GM12865 (cell line): Measurements from ENCODE around the gene NHLRC2.
A peak's percentile ranks its signal among the peaks of the same experiment; 100 is the strongest.
"Not testable (repeated sequence)": the region's sequence is repeated elsewhere in the genome, so short reads cannot be mapped to it uniquely, and the experiment has no call there.

ENCODE experiments used
- DNase-seq: peaks from one replicate; pipeline ENCODE4 v3.0.0; 2010; ENCODE audit warnings: low read depth
- H3K4me3 ChIP-seq: 2 replicates; pipeline ENCODE4 v1.5.1; 2011; ENCODE audit warnings: mild to moderate bottlenecking, low read depth, low read length, control low read depth
- TF ChIP-seq, protein P1 (sequence below): IDR thresholded peaks from 2 replicates; pipeline ENCODE4 v1.5.1; 2011; ENCODE audit warnings: low read length, control low read depth, low read depth, inconsistent platforms; ENCODE audit not compliant: insufficient read depth; ENCODE audit errors: missing control alignments

NHLRC2 gene, protein sequence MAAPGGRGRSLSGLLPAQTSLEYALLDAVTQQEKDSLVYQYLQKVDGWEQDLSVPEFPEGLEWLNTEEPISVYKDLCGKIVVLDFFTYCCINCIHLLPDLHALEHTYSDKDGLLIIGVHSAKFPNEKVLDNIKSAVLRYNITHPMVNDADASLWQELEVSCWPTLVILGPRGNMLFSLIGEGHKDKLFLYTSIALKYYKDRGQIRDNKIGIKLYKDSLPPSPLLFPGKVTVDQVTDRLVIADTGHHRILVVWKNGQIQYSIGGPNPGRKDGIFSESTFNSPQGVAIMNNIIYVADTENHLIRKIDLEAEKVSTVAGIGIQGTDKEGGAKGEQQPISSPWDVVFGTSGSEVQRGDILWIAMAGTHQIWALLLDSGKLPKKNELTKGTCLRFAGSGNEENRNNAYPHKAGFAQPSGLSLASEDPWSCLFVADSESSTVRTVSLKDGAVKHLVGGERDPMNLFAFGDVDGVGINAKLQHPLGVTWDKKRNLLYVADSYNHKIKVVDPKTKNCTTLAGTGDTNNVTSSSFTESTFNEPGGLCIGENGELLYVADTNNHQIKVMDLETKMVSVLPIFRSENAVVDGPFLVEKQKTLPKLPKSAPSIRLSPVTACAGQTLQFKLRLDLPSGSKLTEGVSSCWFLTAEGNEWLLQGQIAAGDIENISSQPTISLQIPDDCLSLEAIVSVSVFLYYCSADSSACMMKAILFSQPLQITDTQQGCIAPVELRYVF

DNA sequence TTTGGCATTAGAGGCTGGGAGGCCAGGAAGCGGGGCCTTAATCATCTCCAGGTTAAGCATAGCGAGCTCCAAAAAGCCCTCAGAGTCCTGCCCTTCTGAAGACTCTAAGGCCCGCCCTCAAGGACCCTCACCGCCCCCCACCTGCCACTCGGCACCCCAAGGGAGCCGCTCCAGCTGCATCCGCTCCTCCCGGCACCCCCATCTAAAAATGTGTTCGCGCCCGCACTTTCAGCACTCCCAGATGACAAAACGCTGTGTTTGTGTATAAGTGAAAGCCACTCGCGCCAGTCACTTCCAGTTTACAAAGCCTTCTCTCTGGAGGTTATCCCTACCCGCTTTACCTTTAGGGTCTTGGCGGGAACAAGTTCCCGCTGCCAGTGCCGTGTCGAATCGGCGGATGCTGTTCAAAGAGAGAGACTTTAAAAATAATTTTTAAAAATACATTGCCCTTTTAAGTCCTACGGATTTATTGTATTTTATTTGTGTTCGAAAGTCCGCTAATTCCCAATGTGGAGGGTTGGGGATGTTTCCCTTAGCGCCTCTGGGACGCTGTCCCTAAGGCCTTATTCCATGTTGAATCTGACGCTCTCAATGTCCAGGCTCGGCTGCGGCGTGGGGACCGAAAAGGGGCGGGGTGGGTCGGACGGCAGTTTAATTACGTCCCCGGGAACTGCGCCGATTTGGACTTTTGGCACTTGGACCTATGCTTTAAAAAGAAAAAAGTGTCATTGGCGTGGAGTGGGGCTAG, at the start of gene NHLRC2, which contains the start of gene DCLRE1A:
Gene NHLRC2 (plus strand): TSS at position 649 of the 748 bp plus-strand sequence. CDS start 212 bp downstream, outside the sequence.
Gene DCLRE1A (minus strand): TSS at position 70 of the 748 bp plus-strand sequence. CDS start 900 bp downstream, outside the sequence.
- TF ChIP-seq, protein P1, sequence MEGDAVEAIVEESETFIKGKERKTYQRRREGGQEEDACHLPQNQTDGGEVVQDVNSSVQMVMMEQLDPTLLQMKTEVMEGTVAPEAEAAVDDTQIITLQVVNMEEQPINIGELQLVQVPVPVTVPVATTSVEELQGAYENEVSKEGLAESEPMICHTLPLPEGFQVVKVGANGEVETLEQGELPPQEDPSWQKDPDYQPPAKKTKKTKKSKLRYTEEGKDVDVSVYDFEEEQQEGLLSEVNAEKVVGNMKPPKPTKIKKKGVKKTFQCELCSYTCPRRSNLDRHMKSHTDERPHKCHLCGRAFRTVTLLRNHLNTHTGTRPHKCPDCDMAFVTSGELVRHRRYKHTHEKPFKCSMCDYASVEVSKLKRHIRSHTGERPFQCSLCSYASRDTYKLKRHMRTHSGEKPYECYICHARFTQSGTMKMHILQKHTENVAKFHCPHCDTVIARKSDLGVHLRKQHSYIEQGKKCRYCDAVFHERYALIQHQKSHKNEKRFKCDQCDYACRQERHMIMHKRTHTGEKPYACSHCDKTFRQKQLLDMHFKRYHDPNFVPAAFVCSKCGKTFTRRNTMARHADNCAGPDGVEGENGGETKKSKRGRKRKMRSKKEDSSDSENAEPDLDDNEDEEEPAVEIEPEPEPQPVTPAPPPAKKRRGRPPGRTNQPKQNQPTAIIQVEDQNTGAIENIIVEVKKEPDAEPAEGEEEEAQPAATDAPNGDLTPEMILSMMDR, result no peak

DNA sequence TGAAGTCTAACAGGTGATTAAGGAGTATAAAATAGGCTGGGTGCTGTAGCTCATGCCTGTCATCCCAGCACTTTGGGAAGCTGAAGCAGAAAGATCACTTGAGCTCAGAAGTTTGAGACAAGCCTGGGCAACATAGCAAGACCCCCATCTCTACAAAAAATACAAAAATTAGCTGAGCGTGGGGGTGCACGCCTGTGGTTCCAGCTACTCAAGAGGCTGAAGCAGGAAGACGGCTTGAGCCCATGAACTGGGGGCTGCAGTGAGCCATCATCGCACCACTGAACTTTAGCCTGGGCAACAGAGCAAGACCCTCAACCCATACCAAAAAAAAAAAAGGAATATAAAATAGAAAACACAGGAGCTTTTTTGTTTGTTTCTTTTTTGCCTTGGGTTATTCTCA, 48.0 kb upstream of the NHLRC2 start:
- no peak for DNase-seq
- TF ChIP-seq, protein P1, result no peak
- no peak overlapping the region for H3K4me3 ChIP-seq

More for the DNA sequence above, at the start of gene NHLRC2, which contains the start of gene DCLRE1A:
- DNase-seq, result peak; percentile 91
- peak within 1 kb of the TSS; percentile 82 for H3K4me3 ChIP-seq

DNA sequence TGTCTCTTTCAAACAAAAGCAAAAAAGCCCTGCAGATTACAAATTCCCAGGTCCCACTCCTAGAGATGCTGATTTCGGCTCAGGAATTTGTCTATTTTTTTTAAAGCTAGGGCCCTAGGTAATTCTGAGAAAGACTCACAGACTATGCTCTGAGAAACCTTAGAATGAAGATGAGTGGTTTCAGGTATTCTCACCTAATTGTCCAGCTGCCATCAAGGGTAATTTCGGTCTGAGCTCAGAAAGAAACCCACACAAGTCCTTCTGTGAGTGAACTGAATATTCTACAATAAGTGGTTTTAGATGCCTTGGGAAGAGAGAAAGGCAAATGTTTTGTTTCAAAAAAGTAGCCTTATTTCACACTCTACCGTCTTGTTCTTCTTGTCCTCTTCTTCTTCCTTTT, 46.3 kb upstream of the NHLRC2 start:
- TF ChIP-seq, protein P1, result no peak
- no peak overlapping the region for H3K4me3 ChIP-seq
- DNase-seq, result peak; percentile 55

DNA sequence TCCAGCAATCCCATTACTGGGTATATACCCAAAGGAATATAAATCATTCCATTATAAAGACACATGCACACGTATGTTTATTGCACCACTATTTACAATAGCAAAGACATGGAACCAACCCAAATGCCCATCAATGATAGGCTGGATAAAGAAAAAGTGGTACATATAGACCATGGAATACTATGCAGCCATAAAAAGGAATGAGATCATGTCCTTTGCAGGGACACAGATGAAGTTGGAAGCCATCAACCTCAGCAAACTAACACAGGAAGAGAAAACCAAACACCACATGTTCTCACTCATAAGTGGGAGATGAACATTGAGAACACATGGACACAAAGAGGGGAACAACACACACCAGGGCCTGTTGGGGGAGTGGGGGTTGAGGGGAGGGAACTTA, 39.8 kb upstream of the NHLRC2 start:
- DNase-seq, result not testable (repeated sequence)

DNA sequence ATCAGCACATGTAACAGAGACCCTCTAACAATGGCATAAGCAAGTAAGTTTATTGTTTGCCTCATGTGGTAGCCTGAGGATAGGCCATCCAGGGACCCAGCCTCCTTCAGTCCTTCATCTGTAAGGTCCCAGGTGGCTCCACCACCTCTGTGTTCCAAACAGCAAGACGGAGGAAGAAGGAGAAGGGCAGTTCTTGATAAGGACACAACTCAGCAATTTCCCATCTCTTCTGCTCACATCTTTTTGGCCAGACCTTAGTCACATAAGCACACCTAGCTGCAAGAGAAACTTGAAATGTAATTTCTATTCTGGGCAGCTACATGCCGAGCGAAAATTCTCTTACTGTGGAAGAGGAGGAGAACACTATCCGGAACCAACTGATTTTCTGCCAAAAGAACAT, 34.5 kb upstream of the NHLRC2 start:
- H3K4me3 ChIP-seq, result no peak overlapping the region
- TF ChIP-seq, protein P1, result no peak
- no peak for DNase-seq

More for the DNA sequence above, 39.8 kb upstream of the NHLRC2 start:
- H3K4me3 ChIP-seq, result not testable (repeated sequence)

DNA sequence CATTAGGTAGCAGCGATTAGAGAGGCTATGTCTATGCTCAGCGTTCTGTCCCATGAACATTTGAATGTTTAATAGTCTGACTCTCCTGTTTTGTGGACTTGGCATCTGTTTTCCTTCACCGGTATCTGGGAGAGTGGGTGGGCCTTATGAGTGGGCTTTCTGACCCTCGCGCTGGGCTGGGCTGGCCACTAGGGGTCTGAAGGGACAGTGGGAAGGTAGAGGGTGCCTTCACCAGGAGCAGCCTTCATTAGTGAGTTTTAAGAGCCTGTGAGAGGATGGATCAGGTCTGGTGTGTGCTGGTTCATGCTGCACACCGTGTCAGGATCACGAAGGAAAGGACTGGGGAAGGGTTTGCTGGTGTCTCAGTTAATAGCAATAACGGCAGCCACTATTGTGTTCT, 34.0 kb upstream of the NHLRC2 start:
- TF ChIP-seq, protein P1, result peak; percentile 10
- no peak for DNase-seq
- H3K4me3 ChIP-seq, result no peak overlapping the region

DNA sequence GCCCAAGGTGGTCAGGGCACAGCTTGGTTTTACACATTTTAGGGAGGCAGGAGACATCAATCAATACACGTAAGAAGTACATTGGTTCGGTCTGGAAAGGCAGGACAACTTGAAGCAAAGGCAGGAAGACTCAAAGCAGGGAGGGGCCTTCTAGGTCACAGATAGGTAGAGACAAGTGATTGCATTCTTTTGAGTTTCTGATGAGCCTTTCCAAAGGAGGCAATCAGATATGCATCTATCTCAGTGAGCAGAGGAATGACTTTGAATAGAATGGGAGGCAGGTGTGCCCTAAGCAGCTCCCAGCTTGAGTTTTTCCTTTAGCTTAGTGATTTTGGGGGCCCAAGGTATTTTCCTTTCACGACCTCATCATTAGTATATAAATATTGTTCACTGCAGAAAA, 33.2 kb upstream of the NHLRC2 start:
- DNase-seq, H3K4me3 ChIP-seq: not testable (repeated sequence)
